Retinal pigment epithelial cell (primary cell): ENCODE measurements around the gene PEX19.

Source experiments
- DNase-seq: peaks from one replicate; pipeline ENCODE4 v3.0.0-alpha.2; 2010; ENCODE audit warnings: low read depth
- H3K4me3 ChIP-seq: 2 replicates; pipeline ENCODE4 v1.5.1; 2011; ENCODE audit warnings: mild to moderate bottlenecking, low read length, control low read depth, moderate library complexity
- CTCF ChIP-seq: conservative IDR thresholded peaks from 2 replicates; pipeline ENCODE4 v1.5.1; 2011; ENCODE audit warnings: low read depth, low read length, control low read depth, inconsistent platforms

PEX19 gene

GRCh38 chr1:160237558-160237957 is 47.4 kb downstream of the PEX19 start:
- DNase-seq = no peak
- H3K4me3 ChIP-seq = no peak overlapping the region
- TF ChIP-seq CTCF = no peak

GRCh38 chr1:160236806-160237205 is 48.1 kb downstream of the PEX19 start:
- H3K4me3 ChIP-seq = no peak overlapping the region

GRCh38 chr1:160232911-160233310 is 52.0 kb downstream of the PEX19 start:
- TF ChIP-seq CTCF = no peak
- H3K4me3 ChIP-seq = no peak overlapping the region
- no peak for DNase-seq

More at GRCh38 chr1:160236806-160237205, 48.1 kb downstream of the PEX19 start:
- no peak for DNase-seq
- TF ChIP-seq CTCF = no peak

- H3K4me3 ChIP-seq = no peak overlapping the region
- no peak for DNase-seq
- no peak for TF ChIP-seq CTCF
These were observed 56.5 kb downstream of the PEX19 start for GRCh38 chr1:160228431-160228830.

- no peak overlapping the region for H3K4me3 ChIP-seq
- no peak for TF ChIP-seq CTCF
- no peak for DNase-seq
These were observed 57.4 kb downstream of the PEX19 start for GRCh38 chr1:160227561-160227960.

GRCh38 chr1:160227034-160227433 is 57.9 kb downstream of the PEX19 start:
- no peak for TF ChIP-seq CTCF
- no peak overlapping the region for H3K4me3 ChIP-seq
- no peak for DNase-seq
